ENCODE data around the gene ATP6V1G1.
"Not testable (repeated sequence)": the region's sequence is repeated elsewhere in the genome, so short reads cannot be mapped to it uniquely, and the experiment has no call there.

ATP6V1G1 gene

GRCh38 chr9:114571391-114571790, 16.2 kb upstream of the ATP6V1G1 start:
- no peak overlapping the region for H3K14ac ChIP-seq (ENCODE audit: low read length)
- WGBS, 2 donors (ENCODE audit: extremely low coverage in 2 of 2, insufficient read length in 2 of 2, insufficient replicate concordance in 1 of 2), result no CpG with 5 or more reads among the region's 3 CpGs

GRCh38 chr9:114572199-114572598, 15.4 kb upstream of the ATP6V1G1 start:
- Histone ChIP-seq H3K4me1 (ENCODE audit: control insufficient read depth in 2 of 2, insufficient read depth in 1 of 2, low read depth in 1 of 2, low read length in 2 of 2) (no peaks in the 10 kb centered on the region), H3K9ac (ENCODE audit: low read depth, low read length, poor library complexity) (no peak overlapping the region), H3K18ac (ENCODE audit: low read length) (no peak overlapping the region), H3K4me2 (ENCODE audit: insufficient read depth, low read length, poor library complexity, severe bottlenecking) (no peak overlapping the region), H2AK5ac (ENCODE audit: low read depth, low read length) (no peak overlapping the region), H3K36me3 (replicated peaks in 1 of 2; ENCODE audit: control insufficient read depth in 2 of 2, insufficient read depth in 2 of 2, low read length in 2 of 2) (no peaks in the 10 kb centered on the region), H3K4me3 (ENCODE audit: low read length in 2 of 2) (no peak overlapping the region), H2BK15ac (ENCODE audit: low read length) (no peak overlapping the region), H4K91ac (ENCODE audit: low read depth, low read length, poor library complexity) (no peak overlapping the region), H2BK12ac (ENCODE audit: low read length) (no peak overlapping the region), H3K27me3 (ENCODE audit: control insufficient read depth in 3 of 3, insufficient read depth in 3 of 3, low read depth in 1 of 3, low read length in 3 of 3) (no peaks in the 10 kb centered on the region), H3K9me3 (replicated peaks in 1 of 2; ENCODE audit: control insufficient read depth in 2 of 2, insufficient read depth in 1 of 2, low read depth in 1 of 2, low read length in 2 of 2) (no peaks in the 10 kb centered on the region), H3K4ac (ENCODE audit: low read length) (no peak overlapping the region), H3K14ac (ENCODE audit: low read length) (no peak overlapping the region), H3K23ac (ENCODE audit: low read depth, low read length, poor library complexity) (no peak overlapping the region), H3K27ac (replicated peaks; ENCODE audit: low read length) (no peak overlapping the region), H2BK5ac (ENCODE audit: low read length) (no peak overlapping the region), H2BK120ac (ENCODE audit: low read depth, low read length) (no peak overlapping the region), H3K79me1 (ENCODE audit: low read depth, low read length) (no peaks in the 10 kb centered on the region), H2AFZ (ENCODE audit: low read length) (no peak overlapping the region), H4K8ac (ENCODE audit: low read depth, low read length) (no peak overlapping the region)
- no CpG with 5 or more reads among the region's 6 CpGs for WGBS, 2 donors (ENCODE audit: extremely low coverage in 2 of 2, insufficient read length in 2 of 2, insufficient replicate concordance in 1 of 2)
- no peak for DNase-seq (ENCODE audit: low spot score)

More at GRCh38 chr9:114571391-114571790, 16.2 kb upstream of the ATP6V1G1 start:
- H3K27me3 ChIP-seq (ENCODE audit: control insufficient read depth in 3 of 3, insufficient read depth in 3 of 3, low read depth in 1 of 3, low read length in 3 of 3), result no peaks in the 10 kb centered on the region
- no peak overlapping the region for H3K18ac ChIP-seq (ENCODE audit: low read length)
- DNase-seq (ENCODE audit: low spot score), result no peak
- H3K4me3 ChIP-seq (ENCODE audit: low read length in 2 of 2), result no peak overlapping the region
- no peak overlapping the region for H2BK120ac ChIP-seq (ENCODE audit: low read depth, low read length)
- H3K4ac ChIP-seq (ENCODE audit: low read length), result no peak overlapping the region
- no peak overlapping the region for H3K4me2 ChIP-seq (ENCODE audit: insufficient read depth, low read length, poor library complexity, severe bottlenecking)
- no peak overlapping the region for H4K8ac ChIP-seq (ENCODE audit: low read depth, low read length)
- no peak overlapping the region for H3K9ac ChIP-seq (ENCODE audit: low read depth, low read length, poor library complexity)
- H3K23ac ChIP-seq (ENCODE audit: low read depth, low read length, poor library complexity), result no peak overlapping the region
- H3K9me3 ChIP-seq (replicated peaks in 1 of 2; ENCODE audit: control insufficient read depth in 2 of 2, insufficient read depth in 1 of 2, low read depth in 1 of 2, low read length in 2 of 2), result no peaks in the 10 kb centered on the region
- H2BK5ac ChIP-seq (ENCODE audit: low read length), result no peak overlapping the region
- no peaks in the 10 kb centered on the region for H3K36me3 ChIP-seq (replicated peaks in 1 of 2; ENCODE audit: control insufficient read depth in 2 of 2, insufficient read depth in 2 of 2, low read length in 2 of 2)
- H2AK5ac ChIP-seq (ENCODE audit: low read depth, low read length), result no peak overlapping the region
- no peak overlapping the region for H4K91ac ChIP-seq (ENCODE audit: low read depth, low read length, poor library complexity)
- H3K4me1 ChIP-seq (ENCODE audit: control insufficient read depth in 2 of 2, insufficient read depth in 1 of 2, low read depth in 1 of 2, low read length in 2 of 2), result no peaks in the 10 kb centered on the region
- H3K79me1 ChIP-seq (ENCODE audit: low read depth, low read length), result no peaks in the 10 kb centered on the region
- no peak overlapping the region for H2BK12ac ChIP-seq (ENCODE audit: low read length)
- H3K27ac ChIP-seq (replicated peaks; ENCODE audit: low read length), result no peak overlapping the region
- no peak overlapping the region for H2BK15ac ChIP-seq (ENCODE audit: low read length)
- no peak overlapping the region for H2AFZ ChIP-seq (ENCODE audit: low read length)

GRCh38 chr9:114574438-114574837, 13.1 kb upstream of the ATP6V1G1 start:
- Histone ChIP-seq H2BK120ac (ENCODE audit: low read depth, low read length) (no peak overlapping the region), H3K27me3 (ENCODE audit: control insufficient read depth in 3 of 3, insufficient read depth in 3 of 3, low read depth in 1 of 3, low read length in 3 of 3) (no peaks in the 10 kb centered on the region), H3K4me2 (ENCODE audit: insufficient read depth, low read length, poor library complexity, severe bottlenecking) (no peak overlapping the region), H2BK12ac (ENCODE audit: low read length) (no peak overlapping the region), H3K4ac (ENCODE audit: low read length) (no peak overlapping the region), H2BK15ac (ENCODE audit: low read length) (no peak overlapping the region), H3K27ac (replicated peaks; ENCODE audit: low read length) (no peak overlapping the region), H3K18ac (ENCODE audit: low read length) (no peak overlapping the region), H2AFZ (ENCODE audit: low read length) (no peak overlapping the region), H3K4me3 (ENCODE audit: low read length in 2 of 2) (no peak overlapping the region), H3K4me1 (ENCODE audit: control insufficient read depth in 2 of 2, insufficient read depth in 1 of 2, low read depth in 1 of 2, low read length in 2 of 2) (no peaks in the 10 kb centered on the region), H4K8ac (ENCODE audit: low read depth, low read length) (no peak overlapping the region), H3K9ac (ENCODE audit: low read depth, low read length, poor library complexity) (no peak overlapping the region), H2AK5ac (ENCODE audit: low read depth, low read length) (no peak overlapping the region), H2BK5ac (ENCODE audit: low read length) (no peak overlapping the region), H3K36me3 (replicated peaks in 1 of 2; ENCODE audit: control insufficient read depth in 2 of 2, insufficient read depth in 2 of 2, low read length in 2 of 2) (no peaks in the 10 kb centered on the region), H3K9me3 (replicated peaks in 1 of 2; ENCODE audit: control insufficient read depth in 2 of 2, insufficient read depth in 1 of 2, low read depth in 1 of 2, low read length in 2 of 2) (no peaks in the 10 kb centered on the region), H4K91ac (ENCODE audit: low read depth, low read length, poor library complexity) (no peak overlapping the region), H3K14ac (ENCODE audit: low read length) (no peak overlapping the region), H3K79me1 (ENCODE audit: low read depth, low read length) (no peaks in the 10 kb centered on the region), H3K23ac (ENCODE audit: low read depth, low read length, poor library complexity) (no peak overlapping the region)
- WGBS, 2 donors (ENCODE audit: extremely low coverage in 2 of 2, insufficient read length in 2 of 2, insufficient replicate concordance in 1 of 2), result no CpG with 5 or more reads among the region's 1 CpG
- no peak for DNase-seq (ENCODE audit: low spot score)

GRCh38 chr9:114576779-114577178, 10.8 kb upstream of the ATP6V1G1 start:
- H3K14ac ChIP-seq (ENCODE audit: low read length); H2BK15ac ChIP-seq (ENCODE audit: low read length); H3K9ac ChIP-seq (ENCODE audit: low read depth, low read length, poor library complexity); H3K23ac ChIP-seq (ENCODE audit: low read depth, low read length, poor library complexity); H3K4ac ChIP-seq (ENCODE audit: low read length); H3K27ac ChIP-seq (replicated peaks; ENCODE audit: low read length); H3K27me3 ChIP-seq (ENCODE audit: control insufficient read depth in 3 of 3, insufficient read depth in 3 of 3, low read depth in 1 of 3, low read length in 3 of 3); H2AFZ ChIP-seq (ENCODE audit: low read length); H3K18ac ChIP-seq (ENCODE audit: low read length); H2BK12ac ChIP-seq (ENCODE audit: low read length); H3K4me3 ChIP-seq (ENCODE audit: low read length in 2 of 2); H3K9me3 ChIP-seq (replicated peaks in 1 of 2; ENCODE audit: control insufficient read depth in 2 of 2, insufficient read depth in 1 of 2, low read depth in 1 of 2, low read length in 2 of 2); H3K36me3 ChIP-seq (replicated peaks in 1 of 2; ENCODE audit: control insufficient read depth in 2 of 2, insufficient read depth in 2 of 2, low read length in 2 of 2); H2BK5ac ChIP-seq (ENCODE audit: low read length); H3K4me1 ChIP-seq (ENCODE audit: control insufficient read depth in 2 of 2, insufficient read depth in 1 of 2, low read depth in 1 of 2, low read length in 2 of 2); H2BK120ac ChIP-seq (ENCODE audit: low read depth, low read length); H3K79me1 ChIP-seq (ENCODE audit: low read depth, low read length); H2AK5ac ChIP-seq (ENCODE audit: low read depth, low read length); H4K8ac ChIP-seq (ENCODE audit: low read depth, low read length); H3K4me2 ChIP-seq (ENCODE audit: insufficient read depth, low read length, poor library complexity, severe bottlenecking); H4K91ac ChIP-seq (ENCODE audit: low read depth, low read length, poor library complexity); DNase-seq (ENCODE audit: low spot score): not testable (repeated sequence)
- no CpG with 5 or more reads among the region's 5 CpGs for WGBS, 2 donors (ENCODE audit: extremely low coverage in 2 of 2, insufficient read length in 2 of 2, insufficient replicate concordance in 1 of 2)
